OCI-M1 (cell line): ENCODE data around the gene USP32.
"Not testable (repeated sequence)": the region's sequence is repeated elsewhere in the genome, so short reads cannot be mapped to it uniquely, and the experiment has no call there.

ENCODE experiments used
- DNase-seq: peaks from one replicate; lab custom pipeline; 2025; lab: John Stamatoyannopoulos, UW

The USP32 gene

GRCh38 chr17:60371818-60372510, 20.0 kb downstream of the USP32 start:
- DNase-seq, result peak; percentile 73

GRCh38 chr17:60371416-60371815, 20.5 kb downstream of the USP32 start:
- no peak for DNase-seq

- DNase-seq, result no peak
Observed at GRCh38 chr17:60369727-60370126, 22.2 kb downstream of the USP32 start.

GRCh38 chr17:60363700-60364405, 28.1 kb downstream of the USP32 start:
- DNase-seq, result no peak

GRCh38 chr17:60362329-60362728, 29.6 kb downstream of the USP32 start:
- no peak for DNase-seq

GRCh38 chr17:60361889-60362288, 30.0 kb downstream of the USP32 start:
- peak; percentile 82 for DNase-seq

GRCh38 chr17:60359415-60359814, 32.5 kb downstream of the USP32 start:
- DNase-seq, result no peak

GRCh38 chr17:60358606-60359225, 33.2 kb downstream of the USP32 start:
- DNase-seq, result no peak

GRCh38 chr17:60356940-60357339, 35.0 kb downstream of the USP32 start:
- DNase-seq, result peak; percentile 57

- DNase-seq, result peak; percentile 28
Observed at GRCh38 chr17:60355663-60356594, 36.0 kb downstream of the USP32 start.

GRCh38 chr17:60354223-60354622, 37.7 kb downstream of the USP32 start:
- no peak for DNase-seq

- no peak for DNase-seq
Observed at GRCh38 chr17:60353773-60354172, 38.2 kb downstream of the USP32 start.

GRCh38 chr17:60352569-60352968, 39.4 kb downstream of the USP32 start:
- no peak for DNase-seq

- DNase-seq, result no peak
Observed at GRCh38 chr17:60352071-60352470, 39.9 kb downstream of the USP32 start.

- no peak for DNase-seq
Observed at GRCh38 chr17:60351012-60351695, 40.8 kb downstream of the USP32 start.

GRCh38 chr17:60348616-60349015, 43.3 kb downstream of the USP32 start:
- DNase-seq, result no peak

GRCh38 chr17:60345233-60345632, 46.7 kb downstream of the USP32 start:
- no peak for DNase-seq

- DNase-seq, result not testable (repeated sequence)
Observed at GRCh38 chr17:60342492-60342891, 49.4 kb downstream of the USP32 start.

- no peak for DNase-seq
Observed at GRCh38 chr17:60335289-60335688, 56.6 kb downstream of the USP32 start.

GRCh38 chr17:60333628-60334031, 58.3 kb downstream of the USP32 start:
- DNase-seq, result no peak

- not testable (repeated sequence) for DNase-seq
Observed at GRCh38 chr17:60333072-60333471, 58.9 kb downstream of the USP32 start.
